RWPE2 (cell line): ENCODE measurements around the gene PTPRO.

ENCODE experiments used
- ATAC-seq: fragments of 200-7000 bp; cut with Tn5 transposase; 3 replicates; pipeline ENCODE4 v1.9.1; 2021; ENCODE audit warnings: low read depth
- DNase-seq: peaks from one replicate; pipeline ENCODE4 v3.0.0-alpha.2; 2020; ENCODE audit warnings: low spot score
- H3K27ac ChIP-seq: fragments of 450-650 bp; 2 replicates; pipeline ENCODE4 v1.5.1; 2017; ENCODE audit warnings: mild to moderate bottlenecking; ENCODE audit not compliant: poor library complexity, severe bottlenecking
- H3K27me3 ChIP-seq: fragments of 250-450 bp; sonication (Bioruptor Pico); 2 replicates; pipeline ENCODE4 v1.5.1; 2021; ENCODE audit warnings: mild to moderate bottlenecking, moderate library complexity; ENCODE audit not compliant: insufficient read depth, poor library complexity, severe bottlenecking
- H3K36me3 ChIP-seq: fragments of 250-450 bp; sonication (Bioruptor Pico); 2 replicates; pipeline ENCODE4 v1.5.1; 2020; ENCODE audit warnings: low read depth, mild to moderate bottlenecking, moderate library complexity
- H3K4me1 ChIP-seq: fragments of 250-450 bp; sonication (Bioruptor Pico); 2 replicates; pipeline ENCODE4 v1.5.1; 2021; ENCODE audit warnings: mild to moderate bottlenecking, moderate library complexity; ENCODE audit not compliant: insufficient read depth, poor library complexity, severe bottlenecking
- H3K4me3 ChIP-seq: fragments of 250-450 bp; sonication (Bioruptor Pico); 2 replicates; pipeline ENCODE4 v1.5.1; 2021; ENCODE audit warnings: mild to moderate bottlenecking, moderate library complexity; ENCODE audit not compliant: severe bottlenecking
- H3K9me3 ChIP-seq: fragments of 250-450 bp; sonication (Bioruptor Pico); 2 replicates; pipeline ENCODE4 v1.5.1; 2021; ENCODE audit warnings: mild to moderate bottlenecking, moderate library complexity; ENCODE audit not compliant: severe bottlenecking
- TF ChIP-seq, protein P1 (sequence below): fragments of 450-650 bp; IDR thresholded peaks from one replicate; pipeline ENCODE4 v1.5.1; 2017; ENCODE audit warnings: mild to moderate bottlenecking, moderate library complexity; ENCODE audit not compliant: poor library complexity, severe bottlenecking

PTPRO gene

DNA sequence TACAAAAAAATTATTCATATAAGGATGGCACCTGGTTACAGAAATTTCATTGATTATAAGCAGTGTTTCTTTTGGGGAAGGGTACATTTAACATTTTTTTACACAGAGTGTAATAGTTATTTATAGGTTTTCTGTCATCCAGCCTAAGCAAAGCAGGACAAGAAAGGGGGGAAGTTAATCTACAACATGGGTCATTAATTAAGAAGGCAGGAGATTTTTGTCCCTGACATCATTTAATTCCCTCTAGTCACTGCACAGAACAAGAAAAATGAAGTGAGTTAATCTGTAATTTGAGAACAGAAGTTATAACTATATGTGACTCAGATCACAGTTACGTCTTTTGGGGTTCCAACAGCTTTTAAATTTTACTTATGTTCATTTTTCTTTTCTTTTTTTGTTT is 173.4 kb downstream of the PTPRO start:
- Histone ChIP-seq H3K4me1 (no peaks in the 10 kb centered on the region), H3K9me3 (no peaks in the 10 kb centered on the region), H3K36me3 (no peaks in the 10 kb centered on the region), H3K4me3 (no peak overlapping the region), H3K27ac (no peak overlapping the region), H3K27me3 (no peaks in the 10 kb centered on the region)
- DNase-seq = no peak
- TF ChIP-seq, protein P1, sequence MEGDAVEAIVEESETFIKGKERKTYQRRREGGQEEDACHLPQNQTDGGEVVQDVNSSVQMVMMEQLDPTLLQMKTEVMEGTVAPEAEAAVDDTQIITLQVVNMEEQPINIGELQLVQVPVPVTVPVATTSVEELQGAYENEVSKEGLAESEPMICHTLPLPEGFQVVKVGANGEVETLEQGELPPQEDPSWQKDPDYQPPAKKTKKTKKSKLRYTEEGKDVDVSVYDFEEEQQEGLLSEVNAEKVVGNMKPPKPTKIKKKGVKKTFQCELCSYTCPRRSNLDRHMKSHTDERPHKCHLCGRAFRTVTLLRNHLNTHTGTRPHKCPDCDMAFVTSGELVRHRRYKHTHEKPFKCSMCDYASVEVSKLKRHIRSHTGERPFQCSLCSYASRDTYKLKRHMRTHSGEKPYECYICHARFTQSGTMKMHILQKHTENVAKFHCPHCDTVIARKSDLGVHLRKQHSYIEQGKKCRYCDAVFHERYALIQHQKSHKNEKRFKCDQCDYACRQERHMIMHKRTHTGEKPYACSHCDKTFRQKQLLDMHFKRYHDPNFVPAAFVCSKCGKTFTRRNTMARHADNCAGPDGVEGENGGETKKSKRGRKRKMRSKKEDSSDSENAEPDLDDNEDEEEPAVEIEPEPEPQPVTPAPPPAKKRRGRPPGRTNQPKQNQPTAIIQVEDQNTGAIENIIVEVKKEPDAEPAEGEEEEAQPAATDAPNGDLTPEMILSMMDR = no peak
- ATAC-seq = no peak

DNA sequence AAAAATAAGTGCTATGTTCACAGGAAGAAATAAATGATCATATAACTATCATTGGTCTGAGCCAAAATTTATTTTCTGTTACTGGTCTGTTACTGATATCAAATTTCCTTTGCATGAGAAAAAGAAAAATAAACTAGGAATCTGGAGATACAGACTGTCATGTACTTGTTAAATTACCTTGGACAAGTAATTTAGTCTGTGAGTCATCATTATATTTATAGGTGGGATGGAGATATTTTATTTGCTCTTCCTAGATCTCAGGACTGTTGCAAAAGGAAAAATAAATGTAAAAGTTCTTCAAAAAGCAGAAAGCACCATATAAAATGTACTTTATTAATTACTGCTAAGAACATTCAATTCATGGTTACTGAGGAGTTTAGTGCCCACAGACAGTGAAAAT is 174.4 kb downstream of the PTPRO start:
- no peaks in the 10 kb centered on the region for H3K4me1 ChIP-seq
- no peak for DNase-seq
- H3K4me3 ChIP-seq = no peak overlapping the region
- no peaks in the 10 kb centered on the region for H3K36me3 ChIP-seq
- ATAC-seq = no peak
- no peaks in the 10 kb centered on the region for H3K9me3 ChIP-seq
- TF ChIP-seq, protein P1 = no peak
- H3K27me3 ChIP-seq = no peaks in the 10 kb centered on the region
- H3K27ac ChIP-seq = no peak overlapping the region

DNA sequence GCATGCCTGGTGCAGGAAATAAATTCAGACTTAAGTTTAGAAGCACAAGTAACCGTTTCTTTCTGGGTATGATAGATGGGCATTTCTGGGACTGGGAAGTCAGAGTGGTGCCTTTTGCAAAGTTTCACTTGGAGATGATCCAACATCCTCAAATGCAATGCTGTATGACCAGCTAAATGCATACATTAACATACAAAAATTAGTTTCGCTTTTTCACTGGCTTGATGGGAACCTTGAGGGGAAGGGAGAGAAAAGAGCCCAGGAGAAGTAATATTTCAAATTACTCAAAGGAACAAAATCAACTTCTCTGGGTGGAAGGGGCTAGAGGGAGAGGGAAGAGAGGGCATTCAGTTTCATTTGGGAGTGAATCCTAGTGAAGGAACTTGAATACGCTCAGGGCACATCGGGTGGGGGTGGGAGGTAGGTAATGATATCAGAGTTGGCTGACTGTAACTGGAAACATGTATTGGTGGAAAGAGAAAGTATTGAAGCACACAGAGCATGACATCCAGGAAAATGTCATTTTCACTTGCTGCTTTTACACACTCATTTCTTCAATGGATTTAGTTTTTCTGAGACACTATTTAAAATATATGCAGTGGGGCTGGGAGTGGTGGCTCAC is 175.5 kb downstream of the PTPRO start:
- no peaks in the 10 kb centered on the region for H3K4me1 ChIP-seq
- TF ChIP-seq, protein P1 = no peak
- H3K4me3 ChIP-seq = no peak overlapping the region
- ATAC-seq (no peak), DNase-seq (no peak)
- H3K27ac ChIP-seq = no peak overlapping the region
- H3K9me3 ChIP-seq = no peaks in the 10 kb centered on the region
- no peaks in the 10 kb centered on the region for H3K36me3 ChIP-seq
- no peaks in the 10 kb centered on the region for H3K27me3 ChIP-seq

DNA sequence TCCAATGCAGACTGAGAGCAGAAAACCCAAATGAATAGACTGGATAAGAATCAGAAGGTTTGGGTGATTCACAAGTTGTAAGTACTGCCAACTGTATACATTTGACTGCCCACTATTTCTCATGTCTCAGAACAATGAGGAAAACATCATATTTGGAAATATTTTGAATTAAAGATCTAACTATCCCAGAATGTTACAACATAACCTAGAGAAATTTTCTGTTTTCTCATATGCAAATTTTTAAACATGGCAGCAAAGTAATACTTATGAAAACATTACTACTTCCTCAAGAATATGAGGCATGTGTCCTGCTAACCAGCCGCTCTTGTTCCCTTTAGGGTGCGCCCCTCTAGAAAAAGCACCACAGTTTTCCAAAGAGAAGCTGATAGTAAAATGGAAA is 179.9 kb downstream of the PTPRO start:
- DNase-seq = no peak
- no peak for ATAC-seq
- H3K9me3 ChIP-seq = no peaks in the 10 kb centered on the region
- H3K36me3 ChIP-seq = no peaks in the 10 kb centered on the region
- TF ChIP-seq, protein P1 = no peak
- H3K4me1 ChIP-seq = no peaks in the 10 kb centered on the region
- no peak overlapping the region for H3K27ac ChIP-seq
- H3K4me3 ChIP-seq = no peak overlapping the region
- H3K27me3 ChIP-seq = no peaks in the 10 kb centered on the region

DNA sequence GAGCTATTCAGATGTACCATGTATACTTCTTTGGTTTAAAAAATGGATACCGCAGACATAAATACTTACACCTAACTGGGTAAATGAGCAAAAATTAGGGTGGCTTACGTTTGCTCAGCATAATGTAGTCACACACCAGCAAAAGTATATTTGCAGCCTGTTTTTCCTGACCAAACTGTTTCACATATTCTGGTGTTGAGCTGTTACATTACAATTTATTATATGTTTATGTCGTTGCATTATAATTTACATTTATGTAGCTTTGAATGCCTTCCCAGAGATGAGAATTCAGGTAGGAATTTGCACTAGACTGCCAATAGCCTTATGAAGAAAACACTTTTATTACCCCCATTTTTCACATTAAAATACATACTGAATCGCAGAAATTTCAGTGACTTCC is 183.3 kb downstream of the PTPRO start:
- no peak overlapping the region for H3K27ac ChIP-seq
- TF ChIP-seq, protein P1 = no peak
- H3K9me3 ChIP-seq = no peaks in the 10 kb centered on the region

More for the DNA sequence above, 183.3 kb downstream of the PTPRO start:
- Histone ChIP-seq H3K4me1 (no peaks in the 10 kb centered on the region), H3K27me3 (no peaks in the 10 kb centered on the region), H3K36me3 (no peaks in the 10 kb centered on the region), H3K4me3 (no peak overlapping the region)
- DNase-seq (no peak), ATAC-seq (no peak)
